ENCODE results near the gene NDUFC1. TPM values are rescaled to one million over a fixed set of nuclear protein-coding genes. Genes with fewer than 3 reads are reported as not detected.

NDUFC1 gene
- total and polyA plus RNA-seq, 2 donors (not counting 3 experiments of a cell fraction or from before 2014, with no cell fraction given), result 65.2 to 78.1 TPM

- TF ChIP-seq JUN (IDR thresholded peaks at IDR 0.05; ENCODE audit: borderline replicate concordance, insufficient read depth, insufficient read length, low read depth), result no peak
- no peak for TF ChIP-seq POLR2AphosphoS5 (IDR thresholded peaks at IDR 0.05; ENCODE audit: insufficient read depth, low read depth, low read length)
- TF ChIP-seq MAX (IDR thresholded peaks at IDR 0.05; ENCODE audit: insufficient read depth, insufficient read length), result no peak
- no peak for TF ChIP-seq CTCF (IDR thresholded peaks at IDR 0.05; ENCODE audit: extremely low read depth in 1 of 2, insufficient read depth in 1 of 2, low read depth in 1 of 2, low read length in 2 of 2)
- dilution Hi-C loops (cut with MboI; ENCODE audit: extremely low pct_ligation_motif_present, low sequenced_read_pairs), result no loop called here
Measured at GRCh38 chr4:139273835-139274234, 28.4 kb downstream of the NDUFC1 start.

GRCh38 chr4:139267301-139267700 lies 35.0 kb downstream of the NDUFC1 start:
- dilution Hi-C loops (cut with MboI; ENCODE audit: extremely low pct_ligation_motif_present, low sequenced_read_pairs), result no loop called here
- FAIRE-seq, result no peak
- ChIA-PET CTCF (interaction anchor here (1.0 to 2.3 kb wide), 4 partner anchors 9 to 39 kb away, joined by 3 to 23 read pairs (median 5); no protein-coding TSS in a partner anchor), POLR2A (interaction anchor here (0.6 kb wide), 1 partner anchor 1028 kb away, joined by 3 read pairs; no protein-coding TSS in a partner anchor)
- H3K79me2 ChIP-seq (ENCODE audit: control insufficient read depth, insufficient read depth, low read length), result no peaks in the 10 kb centered on the region
- no peaks in the 10 kb centered on the region for H3K9me1 ChIP-seq (replicated peaks; ENCODE audit: control insufficient read depth, extremely low read depth, insufficient read depth, low read length)
- H3K36me3 ChIP-seq (ENCODE audit: control insufficient read depth in 2 of 2, extremely low read depth in 1 of 2, insufficient read depth in 2 of 2, low read length in 2 of 2), result no peaks in the 10 kb centered on the region
- peaks cover 14% of the 10 kb centered on the region for H3K4me1 ChIP-seq (ENCODE audit: control insufficient read depth, extremely low read depth, insufficient read depth, low read length)
- no peak for DNase-seq (ENCODE audit: low read depth, low spot score)
- TF ChIP-seq FOS (IDR thresholded peaks at IDR 0.05; ENCODE audit: borderline replicate concordance, insufficient read depth, low read length), result no peak
- TF ChIP-seq POLR2AphosphoS5 (IDR thresholded peaks at IDR 0.05; ENCODE audit: insufficient read depth, low read depth, low read length), result no peak
- no peak for TF ChIP-seq POLR2A (IDR thresholded peaks at IDR 0.05; ENCODE audit: low read depth, low read length)
- no peak for TF ChIP-seq EZH2 (IDR thresholded peaks at IDR 0.05; ENCODE audit: borderline replicate concordance, low read depth, low read length, severe bottlenecking)
- TF ChIP-seq JUN (IDR thresholded peaks at IDR 0.05; ENCODE audit: borderline replicate concordance, insufficient read depth, insufficient read length, low read depth), result no peak
- no peak for TF ChIP-seq MAX (IDR thresholded peaks at IDR 0.05; ENCODE audit: insufficient read depth, insufficient read length)
- no peak for TF ChIP-seq GATA2 (IDR thresholded peaks at IDR 0.05; ENCODE audit: insufficient read depth, insufficient read length, low read depth, low read length)
- TF ChIP-seq MYC (IDR thresholded peaks at IDR 0.05; ENCODE audit: low read depth, low read length), result no peak
- no peak for TF ChIP-seq CTCF (IDR thresholded peaks at IDR 0.05; ENCODE audit: extremely low read depth in 1 of 2, insufficient read depth in 1 of 2, low read depth in 1 of 2, low read length in 2 of 2)
- no peak overlapping the region for H3K4me3 ChIP-seq (replicated peaks in 1 of 3; ENCODE audit: insufficient read depth in 1 of 3, low read depth in 1 of 3, low read length in 3 of 3)
- H3K9ac ChIP-seq (replicated peaks; ENCODE audit: extremely low read depth, insufficient read depth, low read length), result no peak overlapping the region
- no peaks in the 10 kb centered on the region for H3K27me3 ChIP-seq (ENCODE audit: control insufficient read depth in 2 of 2, insufficient read depth in 2 of 2, low read length in 2 of 2)
- no peaks in the 10 kb centered on the region for H4K20me1 ChIP-seq (replicated peaks; ENCODE audit: control insufficient read depth, extremely low read depth, insufficient read depth, low read length)
- H2AFZ ChIP-seq (ENCODE audit: low read depth, low read length), result no peak overlapping the region
- no peak overlapping the region for H3K4me2 ChIP-seq (ENCODE audit: insufficient read depth, low read length)
- intact Hi-C loops (cut with micrococcal nuclease), result no loop called here
- H3K27ac ChIP-seq (ENCODE audit: insufficient read depth, low read depth, low read length), result no peak overlapping the region
- BruUV-seq (replicated peaks), result no TSS peak
- no peaks in the 10 kb centered on the region for H3K9me3 ChIP-seq (replicated peaks; ENCODE audit: control insufficient read depth, insufficient read depth, low read length)

More at GRCh38 chr4:139273835-139274234, 28.4 kb downstream of the NDUFC1 start:
- H2AFZ ChIP-seq (ENCODE audit: low read depth, low read length), result no peak overlapping the region
- H3K9me1 ChIP-seq (replicated peaks; ENCODE audit: control insufficient read depth, extremely low read depth, insufficient read depth, low read length), result no peaks in the 10 kb centered on the region
- ChIA-PET CTCF (no interaction called here), POLR2A (no interaction called here)
- no peak overlapping the region for H3K9ac ChIP-seq (replicated peaks; ENCODE audit: extremely low read depth, insufficient read depth, low read length)
- H3K79me2 ChIP-seq (ENCODE audit: control insufficient read depth, insufficient read depth, low read length), result no peaks in the 10 kb centered on the region
- H3K4me3 ChIP-seq (replicated peaks in 1 of 3; ENCODE audit: insufficient read depth in 1 of 3, low read depth in 1 of 3, low read length in 3 of 3), result no peak overlapping the region
- no peaks in the 10 kb centered on the region for H4K20me1 ChIP-seq (replicated peaks; ENCODE audit: control insufficient read depth, extremely low read depth, insufficient read depth, low read length)
- BruUV-seq (replicated peaks), result no TSS peak
- H3K9me3 ChIP-seq (replicated peaks; ENCODE audit: control insufficient read depth, insufficient read depth, low read length), result no peaks in the 10 kb centered on the region
- no peaks in the 10 kb centered on the region for H3K36me3 ChIP-seq (ENCODE audit: control insufficient read depth in 2 of 2, extremely low read depth in 1 of 2, insufficient read depth in 2 of 2, low read length in 2 of 2)
- H3K27me3 ChIP-seq (ENCODE audit: control insufficient read depth in 2 of 2, insufficient read depth in 2 of 2, low read length in 2 of 2), result no peaks in the 10 kb centered on the region
- no peak for FAIRE-seq
- no peak overlapping the region for H3K4me2 ChIP-seq (ENCODE audit: insufficient read depth, low read length)
- peaks cover under 1% of the 10 kb centered on the region for H3K4me1 ChIP-seq (ENCODE audit: control insufficient read depth, extremely low read depth, insufficient read depth, low read length)
- intact Hi-C loops (cut with micrococcal nuclease), result no loop called here
- no peak for DNase-seq (ENCODE audit: low read depth, low spot score)
- no peak overlapping the region for H3K27ac ChIP-seq (ENCODE audit: insufficient read depth, low read depth, low read length)
